GM18907 (cell line): ENCODE data around the gene C22orf42.
"Not testable (repeated sequence)": the region's sequence is repeated elsewhere in the genome, so short reads cannot be mapped to it uniquely, and the experiment has no call there.

ENCODE experiments used
- ATAC-seq: cut with Tn5 transposase; IDR thresholded peaks from one replicate; pipeline ENCODE4 v1.9.1; 2021; ENCODE audit warnings: mild to moderate bottlenecking, moderate library complexity; ENCODE audit not compliant: unreplicated experiment

The C22orf42 gene, protein sequence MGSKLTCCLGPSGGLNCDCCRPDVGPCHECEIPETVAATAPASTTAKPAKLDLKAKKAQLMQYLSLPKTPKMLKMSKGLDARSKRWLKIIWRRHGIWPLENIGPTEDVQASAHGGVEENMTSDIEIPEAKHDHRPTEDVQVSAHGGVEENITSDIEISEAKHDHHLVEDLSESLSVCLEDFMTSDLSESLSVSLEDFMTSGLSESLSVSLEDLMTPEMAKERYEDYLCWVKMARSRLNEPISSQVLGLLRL

DNA sequence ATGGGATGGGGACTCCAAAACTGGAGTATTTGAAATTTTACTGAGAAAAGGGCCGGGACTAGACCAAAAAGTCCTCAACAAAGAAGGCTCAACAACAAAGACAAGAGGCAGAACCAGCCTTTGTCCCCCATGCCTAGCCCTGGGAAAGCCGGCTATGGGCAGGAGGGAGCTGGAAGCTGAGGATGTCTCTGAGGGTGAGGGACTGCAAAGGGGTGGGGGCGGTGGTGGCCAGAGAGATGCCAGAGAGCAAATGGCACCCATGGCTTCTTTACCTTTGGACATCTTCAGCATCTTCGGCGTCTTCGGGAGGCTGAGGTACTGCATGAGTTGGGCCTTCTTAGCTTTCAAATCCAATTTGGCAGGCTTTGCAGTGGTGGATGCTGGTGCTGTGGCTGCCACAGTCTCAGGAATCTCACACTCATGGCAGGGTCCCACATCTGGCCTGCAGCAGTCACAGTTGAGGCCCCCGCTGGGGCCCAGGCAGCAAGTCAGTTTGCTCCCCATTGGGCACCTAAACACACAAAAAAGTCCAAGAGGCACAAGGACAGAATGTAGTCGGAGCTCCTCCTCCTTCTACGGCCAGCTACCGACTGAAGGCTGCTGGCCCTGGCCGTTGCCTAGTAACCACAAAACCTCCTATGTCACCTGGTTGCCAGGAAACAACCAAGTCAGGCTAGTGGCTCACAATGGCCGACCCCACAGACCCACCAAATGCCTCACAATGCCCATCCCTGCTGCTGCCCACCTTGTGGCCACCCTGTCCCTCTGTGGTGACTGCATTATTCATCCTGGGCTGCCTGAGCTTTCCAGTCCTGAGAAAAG is at the start of gene C22orf42:
TSS of gene C22orf42 (minus strand) at position 592 of the 822 bp plus-strand sequence. CDS start at position 504, 88 bp downstream.
- no peak for ATAC-seq

DNA sequence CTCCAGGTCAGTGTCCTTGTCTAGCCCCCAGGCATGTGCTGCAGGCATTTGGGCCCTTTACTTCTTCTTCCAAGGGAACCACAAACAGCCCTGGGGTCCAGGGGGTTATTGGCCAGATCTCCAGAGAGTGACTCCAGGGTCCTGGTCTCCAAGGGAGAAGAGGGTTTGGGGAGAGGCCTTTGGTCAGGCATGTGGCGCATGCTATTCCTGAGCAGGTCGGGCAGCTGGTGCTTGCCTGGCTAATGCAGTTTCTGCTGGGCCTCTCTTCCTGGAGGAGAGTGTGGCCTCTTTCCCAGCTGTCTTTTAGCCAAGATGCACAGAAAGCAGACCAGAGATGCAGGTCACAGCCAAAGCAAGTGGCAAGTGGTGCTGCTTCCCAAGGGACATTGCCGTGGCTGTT is 49.6 kb upstream of the C22orf42 start:
- no peak for ATAC-seq

GRCh38 chr22:32207971-32208480 is 48.9 kb upstream of the C22orf42 start:
- ATAC-seq, result no peak

GRCh38 chr22:32206774-32207758 is 48.0 kb upstream of the C22orf42 start:
- ATAC-seq, result no peak

DNA sequence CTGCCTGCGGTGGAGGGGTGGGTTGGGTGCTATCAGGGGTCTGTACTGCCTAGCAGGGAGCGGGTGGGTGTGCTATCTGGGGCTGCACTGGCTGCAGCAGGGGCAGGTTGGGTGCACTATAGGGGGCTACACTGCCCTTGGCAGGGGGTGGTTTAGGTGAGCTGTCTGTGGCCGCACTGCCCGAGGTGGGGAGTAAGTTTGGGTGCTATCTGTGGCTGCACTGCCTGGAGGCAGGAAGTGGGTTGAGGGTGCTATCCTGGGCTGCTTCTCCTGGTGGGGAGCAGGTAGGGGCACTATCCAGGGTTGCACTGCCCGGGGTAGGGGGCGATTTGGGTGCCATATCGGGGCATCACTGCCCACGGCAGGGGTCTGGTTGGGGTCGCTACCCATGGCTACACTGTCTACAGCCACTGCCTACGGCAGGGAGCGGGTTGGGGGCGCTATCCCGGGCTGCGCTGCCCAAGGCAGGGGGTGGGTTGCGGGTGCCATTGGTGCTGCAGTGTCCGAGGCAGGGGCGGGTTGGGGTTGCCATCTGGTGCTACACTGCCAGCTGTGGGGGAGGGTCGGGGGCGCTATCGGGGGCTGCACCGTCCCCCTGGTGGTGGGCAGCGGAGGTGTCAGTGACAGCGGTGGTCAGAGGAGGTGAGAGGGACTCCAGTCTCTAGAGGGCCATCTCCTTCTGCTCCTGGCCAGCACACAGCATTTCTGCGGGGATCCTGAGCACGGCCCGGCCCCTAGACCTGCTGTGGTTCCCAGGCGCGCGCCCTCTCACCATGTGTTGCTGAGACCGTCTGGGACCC is 47.1 kb upstream of the C22orf42 start:
- no peak for ATAC-seq

DNA sequence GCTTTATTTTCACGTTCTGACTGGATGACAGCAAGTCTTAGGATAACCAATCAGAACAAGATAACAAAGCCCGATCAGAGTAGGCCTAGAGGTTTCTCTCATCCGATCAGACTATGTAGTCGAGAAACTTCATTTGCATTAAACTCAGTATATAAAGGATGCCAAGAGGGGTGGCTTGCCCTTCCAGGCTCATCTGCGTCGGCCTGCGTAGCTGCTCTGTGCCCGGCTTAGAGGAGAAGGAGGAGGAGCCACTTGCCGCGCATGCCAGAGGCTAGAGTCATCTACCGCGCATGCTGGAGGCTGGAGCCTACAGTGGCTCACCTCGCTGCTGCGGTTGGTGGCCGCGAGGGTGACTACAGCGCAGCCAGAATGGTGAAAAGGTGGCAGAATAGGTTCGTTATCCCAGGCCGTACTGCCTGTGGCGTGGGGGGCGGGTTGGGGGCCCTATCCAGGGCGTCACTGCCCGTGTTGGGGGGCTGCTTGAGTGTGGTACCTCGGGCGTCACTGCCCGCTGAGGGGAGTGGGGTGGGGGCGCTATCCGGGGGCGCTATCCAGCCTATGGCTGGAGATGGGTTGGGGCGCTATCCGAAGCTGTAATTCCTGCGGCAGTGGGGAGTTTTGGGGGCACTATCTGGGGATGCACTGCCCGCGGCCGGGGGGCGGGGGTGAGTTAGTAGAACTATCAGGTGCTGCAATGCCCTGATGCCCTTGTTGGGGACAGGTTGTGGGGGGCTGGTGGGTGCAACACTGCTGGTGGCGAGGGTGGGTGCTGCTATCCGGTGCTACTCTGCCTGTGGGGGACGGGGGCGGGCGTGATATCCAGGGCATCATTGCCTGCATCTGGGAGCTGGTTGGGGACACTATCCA is 46.0 kb upstream of the C22orf42 start, which contains the start of gene RFPL2:
TSS of gene RFPL2 (minus strand) at position 218 of the 867 bp plus-strand sequence. CDS start 2,622 bp downstream, outside the sequence.
- no peak for ATAC-seq

GRCh38 chr22:32204040-32204855 is 45.1 kb upstream of the C22orf42 start:
- ATAC-seq, result no peak

- no peak for ATAC-seq
These were observed 44.3 kb upstream of the C22orf42 start for GRCh38 chr22:32203181-32204039.

DNA sequence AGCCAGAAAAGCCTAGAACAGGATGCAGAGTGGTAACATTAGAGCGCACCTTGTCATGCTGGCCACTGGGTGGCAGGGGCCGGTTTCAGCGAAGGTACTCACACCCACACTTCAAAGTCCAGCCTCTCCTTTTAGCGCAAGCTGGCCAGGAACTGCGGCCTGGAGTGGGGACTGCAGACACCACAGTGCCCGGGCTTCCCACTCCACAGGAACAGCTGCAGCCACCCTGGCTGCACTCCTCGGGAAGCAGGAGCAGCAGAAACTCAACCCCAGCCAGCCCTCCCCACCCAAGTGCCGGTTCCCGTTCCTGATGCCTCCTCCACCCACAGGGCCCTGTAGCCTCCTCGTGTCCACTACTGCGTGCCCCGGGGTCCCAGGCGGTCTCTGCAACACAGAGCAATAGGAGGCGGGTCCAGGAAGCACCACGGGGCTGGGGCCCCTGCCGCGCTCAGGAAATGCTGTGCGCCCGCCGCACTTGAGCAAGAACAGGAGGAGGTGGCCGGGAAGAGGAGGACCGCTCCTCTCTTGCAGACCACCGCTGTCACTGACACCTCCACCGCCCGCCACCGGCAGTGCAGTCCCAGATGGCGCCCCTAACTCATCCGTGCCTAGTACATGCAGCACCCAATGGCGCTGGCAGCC is 43.6 kb upstream of the C22orf42 start:
- no peak for ATAC-seq

GRCh38 chr22:32202161-32202538 is 43.0 kb upstream of the C22orf42 start:
- ATAC-seq, result no peak

GRCh38 chr22:32200752-32201151 is 41.6 kb upstream of the C22orf42 start:
- no peak for ATAC-seq

DNA sequence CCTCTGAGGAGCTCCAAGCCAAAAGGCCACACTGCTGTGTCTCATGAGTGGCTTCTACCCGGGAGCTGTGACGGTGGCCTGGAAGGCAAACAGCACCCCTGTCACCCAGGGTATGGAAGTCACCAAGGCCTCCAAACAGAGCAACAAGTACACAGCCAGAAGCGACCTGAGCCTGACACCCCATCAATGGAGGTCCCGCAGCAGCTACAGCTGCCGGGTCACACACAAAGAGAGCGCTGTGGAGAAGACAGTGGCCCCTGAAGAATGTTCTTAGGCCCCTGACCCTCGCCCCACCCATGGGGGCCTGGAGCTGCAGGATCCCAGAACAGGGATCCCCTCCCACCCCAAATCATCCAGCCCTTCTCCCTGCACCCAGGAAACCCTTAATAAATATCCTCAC is 40.9 kb upstream of the C22orf42 start:
- no peak for ATAC-seq

GRCh38 chr22:32199341-32199740 is 40.2 kb upstream of the C22orf42 start:
- ATAC-seq, result no peak

GRCh38 chr22:32197553-32198226 is 38.6 kb upstream of the C22orf42 start:
- ATAC-seq, result not testable (repeated sequence)

DNA sequence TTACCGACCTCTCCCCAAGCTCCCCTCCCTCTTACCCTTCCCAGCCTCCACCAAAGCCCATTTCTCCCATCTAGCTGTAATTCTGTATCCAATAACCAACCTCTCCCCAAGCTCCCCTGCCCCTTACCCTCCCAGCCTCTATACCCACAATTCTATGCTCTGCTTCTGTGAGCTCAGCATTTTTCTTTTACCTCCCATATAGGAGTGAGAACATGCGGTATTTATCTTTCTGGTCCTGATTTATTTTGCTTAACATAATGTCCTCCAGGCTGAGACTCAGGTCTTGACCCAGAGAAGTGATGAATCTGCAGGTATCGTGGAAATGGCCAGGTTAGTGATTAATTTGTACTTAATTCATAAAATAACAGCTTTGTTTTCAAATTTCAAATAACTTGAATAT is 36.8 kb upstream of the C22orf42 start:
- ATAC-seq, result not testable (repeated sequence)

GRCh38 chr22:32193346-32193745 is 34.2 kb upstream of the C22orf42 start:
- not testable (repeated sequence) for ATAC-seq
